Globus pallidus (tissue), 1 donor: ENCODE results near the gene MGAT4C.

ENCODE experiments used
- DNase-seq: peaks from one replicate; pipeline ENCODE4 v3.0.0-alpha.2; 2015; ENCODE audit warnings: low spot score

Gene MGAT4C

GRCh38 chr12:85975716-85976115 is 280.5 kb downstream of the MGAT4C start:
- no peak for DNase-seq

DNA sequence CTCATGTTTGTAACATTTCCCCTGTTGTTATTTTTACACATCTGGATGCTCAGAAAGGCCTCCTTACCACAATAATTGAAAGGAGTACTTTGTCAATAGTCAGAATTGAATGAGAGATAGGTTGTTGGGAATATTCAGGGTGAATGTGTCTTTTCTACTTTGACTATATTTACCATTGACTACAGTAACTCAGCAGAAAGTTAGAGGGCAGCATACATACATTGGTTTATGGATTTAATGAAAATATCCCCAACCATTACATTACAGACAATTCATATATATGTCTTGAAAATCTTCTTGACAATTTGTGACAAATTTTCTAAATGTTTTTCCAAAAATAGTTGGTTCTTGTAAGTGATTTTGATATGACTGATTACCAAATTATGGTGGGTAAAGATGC is 284.4 kb downstream of the MGAT4C start:
- DNase-seq = no peak

DNA sequence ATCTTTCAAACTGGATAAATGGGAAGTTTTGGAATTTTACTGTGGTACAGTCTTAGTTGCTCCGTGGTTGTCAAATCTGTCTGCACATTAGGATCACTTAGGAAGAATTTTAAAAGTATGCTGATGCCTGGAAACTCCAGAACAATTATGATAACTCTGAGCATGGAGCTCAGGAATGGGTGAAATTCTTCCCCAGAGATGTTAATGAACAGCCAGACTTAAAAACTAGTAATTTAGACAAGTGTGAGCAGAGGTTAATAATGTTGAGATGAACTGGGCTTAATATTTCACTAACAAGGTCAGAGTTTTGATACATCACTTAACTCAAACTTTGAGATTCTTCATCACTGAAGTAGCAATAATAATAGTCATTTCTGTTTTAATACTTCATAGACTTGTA is 287.6 kb downstream of the MGAT4C start:
- DNase-seq = no peak

DNA sequence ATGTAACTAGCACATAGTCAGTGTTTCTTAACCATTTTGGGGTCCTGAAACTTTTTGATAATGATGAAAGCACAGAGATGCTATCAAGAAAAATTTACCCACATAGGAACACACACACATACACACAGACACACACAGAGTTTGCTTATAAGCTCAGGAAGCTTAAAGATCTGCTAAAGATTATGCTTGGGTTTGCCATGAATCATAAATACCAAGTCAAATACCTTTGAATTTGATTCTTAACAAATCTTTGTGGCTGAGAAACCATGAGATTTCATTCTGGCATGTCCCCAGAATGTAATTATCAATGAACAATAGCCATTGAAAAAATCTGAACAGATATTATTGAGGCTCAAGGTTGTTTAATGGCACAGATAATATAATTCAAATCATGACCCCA is 292.9 kb downstream of the MGAT4C start:
- no peak for DNase-seq

- DNase-seq = no peak
Measured at GRCh38 chr12:85956081-85956480, 300.1 kb downstream of the MGAT4C start.

GRCh38 chr12:85955127-85955526 is 301.1 kb downstream of the MGAT4C start:
- no peak for DNase-seq

DNA sequence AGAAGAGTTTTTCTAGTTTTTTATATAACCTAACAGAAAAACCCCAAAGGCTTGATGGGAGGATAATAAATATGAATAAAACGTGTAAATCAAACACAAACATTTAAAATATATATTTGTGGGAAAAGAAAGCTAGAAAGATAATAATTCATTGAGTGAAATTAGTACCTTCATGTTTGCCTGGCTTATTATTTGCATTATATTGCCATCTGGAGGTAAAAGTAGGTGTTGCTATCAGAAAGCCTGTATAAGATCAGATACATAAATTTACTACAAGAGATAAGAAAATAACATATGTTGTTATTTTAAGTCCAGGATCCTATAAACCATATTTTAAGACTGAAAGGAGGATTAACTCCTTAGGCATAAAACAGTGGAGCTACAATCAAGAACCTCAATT is 304.4 kb downstream of the MGAT4C start:
- no peak for DNase-seq

DNA sequence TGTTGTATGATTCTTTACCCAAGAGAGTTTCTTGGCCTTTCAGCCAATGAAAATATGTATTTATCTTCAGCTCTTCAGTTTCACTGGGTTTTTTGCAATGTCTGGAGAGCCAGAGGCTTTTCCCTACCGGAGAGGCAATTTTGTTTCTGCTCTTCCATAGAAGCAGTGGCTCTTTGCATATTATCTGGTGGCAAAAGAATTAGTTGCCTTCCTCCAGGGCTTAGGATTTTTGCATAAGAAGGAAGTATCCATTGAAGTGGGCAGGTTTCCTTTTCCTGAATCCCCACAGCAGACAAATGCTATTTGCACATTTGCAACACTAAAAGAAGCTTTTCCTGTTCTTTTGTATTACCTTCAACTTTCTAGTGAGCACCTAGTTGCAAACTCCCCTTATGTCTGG is 306.9 kb downstream of the MGAT4C start:
- DNase-seq = no peak

DNA sequence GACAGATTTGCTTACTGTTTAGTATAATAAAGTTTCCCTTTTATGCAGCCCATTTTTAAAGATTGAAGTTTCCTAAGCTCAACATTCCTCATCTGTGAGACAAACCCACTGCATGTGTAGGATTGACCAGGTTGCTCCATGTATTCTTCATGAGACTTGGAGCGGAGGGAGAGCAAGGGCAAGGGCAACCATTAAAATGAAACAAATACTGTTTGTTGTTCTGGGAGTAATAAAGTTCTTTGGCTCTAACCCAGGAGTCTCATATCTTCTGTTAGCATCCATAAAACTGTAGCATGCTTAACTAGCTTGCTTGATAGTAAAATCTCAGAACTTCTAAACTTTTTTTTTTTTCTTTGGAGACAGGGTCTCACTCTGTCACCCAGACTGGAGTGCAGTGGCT is 307.9 kb downstream of the MGAT4C start:
- DNase-seq = no peak

- DNase-seq = no peak
Measured at GRCh38 chr12:85947286-85947685, 308.9 kb downstream of the MGAT4C start.

DNA sequence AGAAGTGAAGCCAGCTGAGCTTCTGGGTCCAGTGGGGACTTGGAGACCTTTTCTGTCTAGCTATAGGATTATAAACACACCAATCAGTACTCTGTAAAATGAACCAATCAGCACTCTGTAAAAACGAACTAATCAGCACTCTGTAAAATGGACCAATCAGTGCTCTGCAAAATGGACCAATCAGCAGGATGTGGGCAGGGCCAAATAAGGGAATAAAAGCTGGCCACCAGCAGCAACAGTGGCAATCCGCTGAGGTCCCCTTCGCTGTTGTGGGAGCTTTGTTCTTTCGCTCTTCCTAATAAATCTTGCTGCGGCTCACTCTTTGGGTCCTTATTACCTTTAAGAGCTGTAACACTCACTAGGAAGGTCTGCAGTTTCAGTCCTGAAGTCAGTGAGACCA is 309.8 kb downstream of the MGAT4C start:
- no peak for DNase-seq

GRCh38 chr12:85927166-85927565 is 329.0 kb downstream of the MGAT4C start:
- DNase-seq = no peak

DNA sequence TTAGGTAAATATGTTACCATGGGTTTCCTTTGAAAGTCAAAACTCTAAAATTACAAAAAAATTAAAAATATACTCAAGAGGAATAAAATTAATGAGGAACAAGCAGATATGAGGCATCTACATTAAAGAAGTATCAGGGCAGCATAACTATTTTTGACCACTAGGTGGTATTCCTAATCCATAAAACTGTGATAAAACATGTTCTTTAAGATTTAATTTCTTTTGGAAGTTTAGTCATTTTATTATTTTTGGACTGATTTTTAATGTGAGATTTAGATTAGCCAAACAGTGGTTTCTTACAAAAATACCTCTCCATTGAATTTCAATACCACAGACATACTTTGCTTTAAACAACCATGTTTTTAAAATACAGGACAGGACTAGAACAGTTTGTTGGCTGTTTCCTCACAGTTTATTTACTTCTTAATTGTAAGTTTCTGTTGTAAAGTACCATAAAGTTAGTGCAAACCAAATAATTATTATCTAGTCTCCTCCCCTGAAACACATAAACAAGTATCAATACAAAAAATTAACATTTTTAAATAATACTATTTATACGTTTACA is 332.3 kb downstream of the MGAT4C start:
- DNase-seq = no peak

DNA sequence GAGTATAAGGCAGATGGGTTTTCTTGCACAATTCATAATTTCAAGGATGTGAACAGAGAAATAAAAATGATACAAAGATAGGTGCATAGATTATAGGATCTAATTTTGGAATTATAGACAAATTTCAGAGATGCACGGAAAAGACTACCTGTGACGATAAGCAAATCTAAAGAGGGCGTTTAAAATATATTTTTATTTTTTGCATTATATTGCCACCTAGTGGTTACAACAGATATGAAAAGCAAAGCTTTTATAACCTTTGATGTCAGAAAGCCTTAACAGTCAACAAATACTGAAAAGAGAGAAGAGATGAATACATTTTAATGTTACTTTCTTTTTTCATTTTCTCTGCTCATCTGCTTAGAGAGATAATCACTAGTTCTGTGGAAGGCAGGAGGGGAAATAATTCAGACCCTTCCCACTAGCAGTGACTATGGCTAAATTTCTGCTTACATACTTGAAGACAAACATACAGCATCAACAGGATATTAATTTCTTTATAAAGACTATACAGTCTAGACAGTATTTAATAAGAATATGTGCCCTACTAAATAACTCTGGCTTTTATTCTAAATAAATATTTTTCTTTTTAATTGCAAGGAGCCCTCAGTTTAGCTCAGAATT is 335.8 kb downstream of the MGAT4C start:
- DNase-seq = peak; percentile 4
